OCI-LY7 (cell line): ENCODE results near the gene HK3. TPM values are rescaled to one million over a fixed set of nuclear protein-coding genes. Genes with fewer than 3 reads are reported as not detected.

Experiments used
- BruUV-seq: library from RNA; stranded (reverse); fragments of 400-500 nt; replicated peaks from 2 replicates; lab custom pipeline; 2021; lab: Mats Ljungman, UMichigan
- CTCF ChIA-PET: fragments of 300-600 bp; sonication (Branson Sonifier 250); formaldehyde crosslinking; loops from one replicate; lab custom pipeline; 2022; ENCODE audit warnings: antibody characterized with exemption; ENCODE audit not compliant: unreplicated experiment; lab: Charles Lee
- POLR2A ChIA-PET: fragments of 300-600 bp; sonication (Branson Sonifier 250); formaldehyde crosslinking; loops from one replicate; lab custom pipeline; 2022; ENCODE audit warnings: antibody characterized with exemption; lab: Charles Lee
- DNase-seq: peaks from one replicate; pipeline ENCODE4 v3.0.0-alpha.2; 2015; ENCODE audit warnings: low spot score
- H2AFZ ChIP-seq: fragments of 200-600 bp; sonication (generic), shearing (Covaris generic); 2 replicates; pipeline ENCODE4 v1.6.1; 2014; ENCODE audit warnings: mild to moderate bottlenecking, antibody characterized with exemption, low read length, moderate library complexity
- H3K27ac ChIP-seq: fragments of 200-600 bp; sonication (generic); 2 replicates; pipeline ENCODE4 v1.5.1; 2014; ENCODE audit warnings: mixed run types, low read depth, mild to moderate bottlenecking, moderate library complexity, low read length, inconsistent platforms; ENCODE audit not compliant: poor library complexity, severe bottlenecking
- H3K36me3 ChIP-seq: fragments of 200-600 bp; sonication (generic); 2 replicates; pipeline ENCODE4 v1.6.1; 2014; ENCODE audit warnings: mild to moderate bottlenecking, antibody characterized with exemption, low read length, moderate library complexity, mixed read lengths; ENCODE audit not compliant: insufficient read depth
- H3K4me1 ChIP-seq: fragments of 200-600 bp; sonication (generic); 2 replicates; pipeline ENCODE4 v1.5.1; 2014; ENCODE audit warnings: mild to moderate bottlenecking, low read length; ENCODE audit not compliant: insufficient read depth, poor library complexity, severe bottlenecking
- H3K4me2 ChIP-seq: fragments of 200-600 bp; sonication (generic); 2 replicates; pipeline ENCODE4 v1.6.1; 2014; ENCODE audit warnings: mild to moderate bottlenecking, low read length
- H3K4me3 ChIP-seq: fragments of 200-600 bp; sonication (generic); 2 replicates; pipeline ENCODE4 v1.5.1; 2014; ENCODE audit warnings: mild to moderate bottlenecking, low read depth, low read length; ENCODE audit not compliant: poor library complexity, severe bottlenecking
- H3K79me2 ChIP-seq: fragments of 200-600 bp; sonication (generic); 2 replicates; pipeline ENCODE4 v1.6.1; 2016; ENCODE audit warnings: low read depth, mild to moderate bottlenecking, low read length, moderate library complexity, mixed read lengths; ENCODE audit not compliant: insufficient read depth
- H3K9me2 ChIP-seq: fragments of 200-600 bp; sonication (generic); 2 replicates; pipeline ENCODE4 v1.6.1; 2016; ENCODE audit warnings: mild to moderate bottlenecking, low read length, mixed read lengths; ENCODE audit not compliant: insufficient read depth
- H3K9me3 ChIP-seq: fragments of 200-600 bp; sonication (generic); 2 replicates; pipeline ENCODE4 v1.6.1; 2014; ENCODE audit warnings: mild to moderate bottlenecking, mixed run types, low read length, mixed read lengths
- H4K20me1 ChIP-seq: fragments of 200-600 bp; sonication (generic); 2 replicates; pipeline ENCODE4 v1.6.1; 2014; ENCODE audit warnings: mild to moderate bottlenecking, antibody characterized with exemption, low read length, moderate library complexity, mixed read lengths; ENCODE audit not compliant: insufficient read depth
- EZH2phosphoT487 ChIP-seq: fragments of 200-600 bp; sonication (generic); IDR thresholded peaks from 2 replicates; pipeline ENCODE4 v1.6.1; 2018; ENCODE audit warnings: low read depth, borderline replicate concordance, mild to moderate bottlenecking, mixed run types, antibody characterized with exemption, low read length, moderate library complexity, mixed read lengths
- intact Hi-C: fragments of 100-400 bp; cut with micrococcal nuclease; formaldehyde crosslinking; loops from one replicate; pipeline ENCODE4 v1.10.0; 2022; ENCODE audit not compliant: unreplicated experiment
- total RNA-seq, 2 experiments: library from RNA; depleted of rRNA in 1 of 2; stranded (reverse); fragments of >200 nt in 1 of 2; shearing (Covaris generic) in 1 of 2; gene quantifications; 2 replicates each; pipeline ENCODE4 v1.2.3, GENCODE V29; 2014 to 2022
- TF ChIP-seq, protein P1 (sequence below): fragments of 200-600 bp; sonication (generic); conservative IDR thresholded peaks from 2 replicates; pipeline ENCODE4 v1.5.1; 2014; ENCODE audit warnings: mild to moderate bottlenecking, antibody characterized with exemption, low read length, moderate library complexity, mixed read lengths

HK3 gene
- total RNA-seq, 2 experiments from 2014 or later = 0.38 TPM; not detected in 1

DNA sequence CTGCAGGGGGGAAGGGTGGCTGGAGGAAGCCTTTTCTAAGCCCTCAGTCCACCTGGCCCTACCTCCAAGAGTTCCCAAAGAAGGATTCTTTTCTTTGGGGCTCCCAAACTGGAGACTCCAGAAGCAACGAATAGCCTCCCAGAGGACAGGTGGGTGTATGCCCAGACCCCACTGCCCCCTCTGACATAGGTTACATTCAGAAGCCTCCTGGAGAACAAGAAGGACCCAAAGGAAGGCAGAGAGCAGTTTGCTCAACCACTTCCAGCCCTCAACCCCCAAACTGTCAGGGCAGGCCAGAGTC, 10.3 kb downstream of the HK3 start:
- Histone ChIP-seq H3K4me2 (no peak overlapping the region), H3K9me2 (no peaks in the 10 kb centered on the region), H2AFZ (no peak overlapping the region), H3K4me1 (peaks cover 11% of the 10 kb centered on the region), H3K9me3 (no peaks in the 10 kb centered on the region), H4K20me1 (no peaks in the 10 kb centered on the region), H3K27ac (no peak overlapping the region), H3K4me3 (no peak overlapping the region), H3K79me2 (no peaks in the 10 kb centered on the region), H3K36me3 (no peaks in the 10 kb centered on the region)
- TF ChIP-seq, protein P1, sequence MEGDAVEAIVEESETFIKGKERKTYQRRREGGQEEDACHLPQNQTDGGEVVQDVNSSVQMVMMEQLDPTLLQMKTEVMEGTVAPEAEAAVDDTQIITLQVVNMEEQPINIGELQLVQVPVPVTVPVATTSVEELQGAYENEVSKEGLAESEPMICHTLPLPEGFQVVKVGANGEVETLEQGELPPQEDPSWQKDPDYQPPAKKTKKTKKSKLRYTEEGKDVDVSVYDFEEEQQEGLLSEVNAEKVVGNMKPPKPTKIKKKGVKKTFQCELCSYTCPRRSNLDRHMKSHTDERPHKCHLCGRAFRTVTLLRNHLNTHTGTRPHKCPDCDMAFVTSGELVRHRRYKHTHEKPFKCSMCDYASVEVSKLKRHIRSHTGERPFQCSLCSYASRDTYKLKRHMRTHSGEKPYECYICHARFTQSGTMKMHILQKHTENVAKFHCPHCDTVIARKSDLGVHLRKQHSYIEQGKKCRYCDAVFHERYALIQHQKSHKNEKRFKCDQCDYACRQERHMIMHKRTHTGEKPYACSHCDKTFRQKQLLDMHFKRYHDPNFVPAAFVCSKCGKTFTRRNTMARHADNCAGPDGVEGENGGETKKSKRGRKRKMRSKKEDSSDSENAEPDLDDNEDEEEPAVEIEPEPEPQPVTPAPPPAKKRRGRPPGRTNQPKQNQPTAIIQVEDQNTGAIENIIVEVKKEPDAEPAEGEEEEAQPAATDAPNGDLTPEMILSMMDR = no peak
- no peak for TF ChIP-seq EZH2phosphoT487
- ChIA-PET CTCF (no interaction called here), POLR2A (no interaction called here)
- BruUV-seq = no TSS peak
- intact Hi-C loops = no loop called here
- DNase-seq = no peak

DNA sequence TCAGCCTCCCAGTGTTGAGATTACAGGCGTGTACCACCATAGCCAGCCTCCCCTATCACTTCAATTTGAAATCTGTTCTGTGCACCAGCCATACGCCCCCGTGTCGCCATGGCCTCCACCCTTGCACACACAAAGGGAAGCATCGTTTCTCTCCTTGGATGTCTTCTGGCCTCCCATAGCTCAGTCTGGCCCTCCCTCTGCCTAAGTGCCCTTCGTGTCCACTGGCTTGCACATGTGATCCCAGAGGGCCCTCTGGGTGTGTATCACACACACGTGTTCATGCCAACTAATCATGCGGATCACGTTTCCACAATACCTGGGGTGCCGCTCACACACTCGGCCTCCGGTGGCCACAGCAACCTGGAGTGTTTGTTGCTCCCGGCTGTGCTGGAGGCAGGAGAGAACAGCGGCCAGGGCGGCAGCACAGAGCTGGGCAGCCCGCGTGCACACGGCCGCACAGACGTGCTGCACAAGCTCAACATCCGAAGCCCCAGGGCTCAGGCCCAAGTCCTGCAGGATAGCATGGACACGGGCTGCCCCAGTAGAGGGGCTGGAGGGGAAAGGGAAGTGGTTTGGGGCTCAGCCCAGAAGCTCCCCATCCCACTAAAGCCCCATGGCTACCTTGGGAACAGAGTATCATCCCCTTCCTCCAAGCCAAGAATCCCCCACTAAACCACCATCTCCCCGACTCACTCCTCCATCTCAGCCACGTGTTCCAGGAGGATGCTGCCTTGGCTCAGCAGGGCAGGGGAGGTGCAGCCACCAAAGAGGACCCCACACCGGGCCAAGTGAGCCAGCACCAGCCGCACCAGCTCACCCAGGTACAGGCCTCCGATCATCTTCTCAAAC, 10.9 kb downstream of the HK3 start:
- Histone ChIP-seq H3K79me2 (no peaks in the 10 kb centered on the region), H3K4me1 (peaks cover 11% of the 10 kb centered on the region), H3K27ac (no peak overlapping the region), H3K4me3 (no peak overlapping the region), H2AFZ (no peak overlapping the region), H3K4me2 (no peak overlapping the region), H3K36me3 (no peaks in the 10 kb centered on the region), H4K20me1 (no peaks in the 10 kb centered on the region), H3K9me2 (no peaks in the 10 kb centered on the region), H3K9me3 (no peaks in the 10 kb centered on the region)
- intact Hi-C loops = no loop called here
- DNase-seq = no peak
- TF ChIP-seq EZH2phosphoT487 = no peak
- POLR2A ChIA-PET = interaction anchor here (0.7 kb wide), 1 partner anchor 183 kb away, joined by 3 read pairs; no protein-coding TSS in a partner anchor
- CTCF ChIA-PET = no interaction called here
- no TSS peak for BruUV-seq

GRCh38 chr5:176887252-176887849, 11.8 kb downstream of the HK3 start:
- intact Hi-C loops = no loop called here
- peaks cover 11% of the 10 kb centered on the region for H3K4me1 ChIP-seq
- no peak overlapping the region for H2AFZ ChIP-seq
- no peaks in the 10 kb centered on the region for H3K36me3 ChIP-seq
- H3K4me3 ChIP-seq = no peak overlapping the region
- no peak overlapping the region for H3K4me2 ChIP-seq
- TF ChIP-seq EZH2phosphoT487 = no peak
- TF ChIP-seq, protein P1 = no peak
- no peaks in the 10 kb centered on the region for H3K9me2 ChIP-seq
- H3K79me2 ChIP-seq = no peaks in the 10 kb centered on the region
- BruUV-seq = no TSS peak
- no peaks in the 10 kb centered on the region for H3K9me3 ChIP-seq
- no peak for DNase-seq
- ChIA-PET CTCF (no interaction called here), POLR2A (no interaction called here)
- H3K27ac ChIP-seq = no peak overlapping the region
- H4K20me1 ChIP-seq = no peaks in the 10 kb centered on the region
